HTERT RPE-1 (cell line): ENCODE results near the gene DCLRE1C.
"Not testable (repeated sequence)": the region's sequence is repeated elsewhere in the genome, so short reads cannot be mapped to it uniquely, and the experiment has no call there.

Experiments used
- in situ Hi-C: fragments of 300-500 bp; cut with MboI; formaldehyde crosslinking; loops from 4 replicates; pipeline ENCODE4 v1.14.3; 2020; ENCODE audit warnings: low sequenced_read_pairs

Gene DCLRE1C

DNA sequence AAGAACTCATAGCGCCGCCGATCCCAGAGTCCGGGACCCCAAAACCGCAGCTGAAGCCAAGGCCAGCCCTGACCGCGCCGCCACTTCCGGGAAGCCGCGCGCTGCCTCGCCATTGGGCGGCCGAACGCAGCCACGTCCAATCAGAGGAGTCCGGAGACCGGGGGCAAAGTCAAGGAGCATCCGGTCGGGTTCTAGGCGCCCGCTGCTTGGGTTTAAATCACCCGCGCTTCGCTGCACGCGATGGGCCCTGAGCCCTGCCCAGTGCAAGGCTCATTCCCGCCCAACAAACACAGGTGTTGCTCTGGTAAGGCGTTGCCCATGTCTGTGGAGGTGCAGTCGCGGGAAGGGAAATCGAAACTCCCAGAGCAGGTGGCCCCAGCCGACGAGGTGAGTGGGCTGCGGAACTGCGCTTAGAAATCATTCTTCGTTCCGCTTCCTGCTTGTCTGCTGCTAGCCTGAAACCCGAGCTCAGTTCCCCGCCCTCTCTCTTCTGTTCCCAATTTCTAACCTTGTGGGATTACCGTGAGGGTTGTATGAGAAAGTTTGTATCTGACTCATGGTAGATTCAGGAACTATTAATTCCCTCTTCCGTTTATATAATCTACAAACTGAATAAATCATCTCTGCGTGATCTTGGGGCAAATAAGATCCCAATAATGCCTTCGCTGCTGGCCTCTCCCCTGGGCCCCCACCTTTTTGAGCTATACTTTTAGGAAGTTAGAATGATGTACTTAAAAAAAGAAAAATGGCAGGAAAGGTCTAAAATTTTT, at the start of gene DCLRE1C:
Gene DCLRE1C, minus strand, starts transcription at position 96 of the 770 bp plus-strand sequence. Its CDS starts 86 bp downstream, at position 10.
- in situ Hi-C loops: no loop called here

DNA sequence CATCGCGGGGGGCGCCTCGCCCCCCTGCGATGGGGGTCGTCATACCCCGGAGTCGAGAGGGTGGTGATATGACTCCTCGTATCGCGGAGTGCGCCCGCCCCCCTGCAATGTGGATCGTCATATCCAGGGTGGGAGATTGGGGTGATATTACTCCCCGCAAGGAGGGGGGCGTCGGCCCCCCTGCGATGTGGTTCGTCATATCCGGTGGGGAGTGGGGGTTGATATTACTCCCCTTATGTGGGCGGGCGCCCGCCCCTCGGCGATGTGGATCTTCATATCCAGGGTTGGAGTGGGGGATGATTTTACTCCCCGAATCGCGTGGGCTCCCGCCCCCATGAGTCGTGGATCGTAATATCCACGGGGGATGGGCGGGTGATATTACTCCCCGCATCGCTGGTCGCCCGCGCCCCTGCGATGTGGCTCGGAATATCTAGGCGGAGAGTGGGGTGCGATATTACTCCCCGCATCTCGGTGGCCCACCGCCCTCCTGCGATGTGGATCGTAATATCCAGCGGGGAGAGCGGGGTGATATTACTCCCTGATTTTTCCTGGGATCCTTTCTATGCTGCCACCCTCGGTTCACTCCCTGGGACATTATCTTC, 42.2 kb upstream of the DCLRE1C start:
- in situ Hi-C loops: no loop called here

DNA sequence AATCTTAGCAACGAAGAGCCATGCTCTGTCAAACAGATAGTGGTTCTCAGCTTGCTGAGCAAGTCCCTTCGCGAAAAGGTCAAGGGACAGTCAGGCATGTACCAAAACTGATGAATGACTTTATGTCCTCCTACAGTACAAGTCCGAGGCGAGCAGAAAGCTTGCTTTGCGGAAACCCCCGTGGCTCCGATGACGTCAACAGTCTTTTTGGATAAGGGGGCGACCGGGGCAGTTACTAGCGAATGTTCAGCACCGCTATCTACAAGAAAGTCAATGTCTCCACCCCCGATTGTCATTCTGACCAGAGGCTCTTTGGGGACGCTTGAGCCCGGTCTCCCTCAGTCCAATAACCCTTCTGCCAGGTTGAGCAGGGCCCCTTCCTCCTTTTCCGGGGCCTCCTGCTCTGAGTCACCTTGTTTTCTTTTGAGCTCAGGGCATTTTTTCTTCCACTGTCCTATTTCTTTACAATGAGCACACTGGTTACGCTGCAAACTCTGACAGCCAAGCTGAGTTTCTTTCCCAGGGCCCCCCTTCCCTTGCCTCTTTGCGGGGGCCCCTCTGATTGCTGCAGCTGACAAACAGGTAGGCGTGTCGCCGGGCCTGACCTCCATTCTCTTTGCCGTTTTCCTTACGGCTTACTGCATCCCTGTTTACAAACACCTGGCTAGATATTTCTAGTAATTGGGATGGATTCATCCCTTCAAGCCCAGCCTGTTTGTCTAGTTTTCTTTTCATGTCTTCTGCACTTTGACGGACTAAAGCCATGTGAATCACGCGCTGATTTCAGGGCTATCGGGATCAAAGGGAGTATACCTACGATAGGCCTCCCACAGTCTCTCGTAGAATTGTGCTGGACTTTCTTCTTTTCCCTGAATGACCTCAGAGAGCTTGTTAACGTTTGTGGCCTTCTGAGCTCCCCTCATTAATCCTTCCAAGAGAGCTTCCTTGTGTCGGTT, 39.9 kb upstream of the DCLRE1C start:
- in situ Hi-C loops: not testable (repeated sequence)

GRCh38 chr10:14992336-14992735, 38.4 kb upstream of the DCLRE1C start:
- in situ Hi-C loops: not testable (repeated sequence)

DNA sequence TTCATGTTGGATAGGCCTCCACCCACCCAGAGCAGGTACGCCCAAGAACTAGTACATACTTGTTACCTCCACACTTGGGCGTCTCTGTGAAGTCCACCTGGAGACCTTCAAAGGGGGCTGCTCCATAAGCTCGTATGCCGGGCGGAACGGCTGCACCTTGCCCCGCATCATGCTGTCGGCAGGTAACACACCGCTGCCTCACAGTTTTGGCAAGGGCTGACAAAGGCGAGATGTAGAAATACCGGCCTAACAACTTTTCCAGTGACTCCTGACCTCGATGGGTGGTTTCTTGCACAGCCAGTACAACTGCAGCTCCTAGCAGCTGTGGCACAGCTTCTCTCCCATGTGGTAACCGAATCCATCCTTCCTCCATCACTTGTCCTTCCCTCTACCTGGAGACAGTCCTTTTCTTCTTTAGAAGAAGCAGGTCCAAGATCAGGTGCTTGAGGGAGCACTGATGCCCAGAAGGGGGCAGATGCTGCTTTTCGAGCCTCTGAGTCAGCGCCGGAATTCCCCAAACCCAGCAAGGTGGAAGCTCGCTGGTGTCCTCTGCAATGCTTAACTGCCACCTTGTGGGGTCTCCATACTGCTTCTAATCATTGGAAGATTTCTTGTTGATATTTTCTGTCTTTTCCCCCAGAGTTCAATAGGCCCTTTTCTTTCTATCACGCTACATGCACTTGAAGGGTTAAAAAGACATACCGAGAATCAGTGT, 37.3 kb upstream of the DCLRE1C start:
- in situ Hi-C loops: not testable (repeated sequence)

DNA sequence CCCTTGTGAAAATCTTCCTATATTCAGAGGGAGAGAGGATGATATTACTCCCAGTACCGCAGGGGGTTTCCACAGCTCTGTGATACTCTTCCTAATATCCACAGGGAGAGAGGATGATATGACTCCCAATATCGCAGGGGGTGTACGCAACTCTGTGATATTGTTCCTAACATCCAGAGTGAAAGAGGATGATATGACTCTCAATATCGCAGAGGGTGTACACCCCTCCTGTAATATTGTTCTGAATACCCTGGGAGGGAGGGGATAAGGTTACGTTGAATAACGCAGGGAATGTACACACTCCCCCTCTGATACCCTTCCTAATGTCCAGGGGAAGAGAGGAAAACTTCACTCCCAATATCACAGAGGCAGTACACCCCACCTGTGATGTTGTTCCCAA, 35.7 kb upstream of the DCLRE1C start:
- in situ Hi-C loops: not testable (repeated sequence)

DNA sequence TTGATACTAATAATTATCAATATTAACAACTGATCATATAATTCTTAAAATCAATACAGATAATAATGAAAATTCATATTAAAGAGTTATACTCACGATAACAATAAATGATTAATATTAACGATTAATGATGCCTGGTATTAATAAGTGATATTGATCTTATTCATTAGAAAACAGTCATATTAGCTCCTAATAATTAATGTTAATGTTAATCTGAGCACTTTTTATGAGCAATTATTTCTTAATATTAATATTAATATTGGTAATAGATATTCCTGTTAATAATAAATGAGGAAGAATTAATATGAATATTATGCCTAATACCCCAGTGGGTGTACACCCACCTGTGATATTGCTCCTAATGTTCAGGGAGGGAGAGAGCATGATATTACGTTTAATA, 28.8 kb upstream of the DCLRE1C start:
- in situ Hi-C loops: no loop called here

- in situ Hi-C loops: no loop called here
Measured at GRCh38 chr10:14975672-14976273, 21.9 kb upstream of the DCLRE1C start.

DNA sequence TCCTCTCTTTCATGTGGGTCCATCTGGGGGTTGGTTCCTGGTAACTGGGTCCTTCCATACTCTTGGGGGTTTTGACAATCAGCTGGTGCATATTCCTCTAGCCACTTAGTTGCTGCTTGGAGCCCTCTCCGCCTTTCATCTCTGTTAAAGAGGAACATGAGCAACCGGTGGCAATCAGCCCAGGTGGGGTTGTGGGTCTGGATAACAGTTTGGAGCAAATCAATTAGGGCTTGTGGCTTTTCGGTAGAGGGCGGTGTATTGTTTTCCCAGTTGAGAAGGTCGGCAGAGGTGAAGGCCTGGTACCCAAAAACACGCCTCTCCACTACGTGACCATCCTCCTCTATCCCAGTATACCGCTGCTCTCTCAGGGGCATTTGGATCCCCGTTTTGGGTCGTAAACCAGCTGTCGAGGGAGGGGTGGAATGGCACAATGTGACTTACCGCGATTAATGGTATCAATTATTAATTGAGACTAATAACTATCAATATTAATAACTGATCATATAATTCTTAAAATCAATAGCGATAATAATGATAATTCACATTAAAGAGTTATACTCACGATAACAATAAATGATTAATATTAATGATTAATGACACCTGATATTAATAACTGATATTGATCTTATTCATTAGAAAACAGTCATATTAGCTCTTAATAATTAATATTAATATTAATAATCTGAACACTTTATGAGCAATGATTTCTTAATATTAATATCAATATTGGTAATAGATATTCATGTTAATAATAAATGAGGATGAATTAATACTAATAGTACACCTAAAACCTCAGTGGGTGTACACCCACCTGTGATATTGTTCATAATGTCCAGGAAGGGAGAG, 20.5 kb upstream of the DCLRE1C start:
- in situ Hi-C loops: not testable (repeated sequence)

DNA sequence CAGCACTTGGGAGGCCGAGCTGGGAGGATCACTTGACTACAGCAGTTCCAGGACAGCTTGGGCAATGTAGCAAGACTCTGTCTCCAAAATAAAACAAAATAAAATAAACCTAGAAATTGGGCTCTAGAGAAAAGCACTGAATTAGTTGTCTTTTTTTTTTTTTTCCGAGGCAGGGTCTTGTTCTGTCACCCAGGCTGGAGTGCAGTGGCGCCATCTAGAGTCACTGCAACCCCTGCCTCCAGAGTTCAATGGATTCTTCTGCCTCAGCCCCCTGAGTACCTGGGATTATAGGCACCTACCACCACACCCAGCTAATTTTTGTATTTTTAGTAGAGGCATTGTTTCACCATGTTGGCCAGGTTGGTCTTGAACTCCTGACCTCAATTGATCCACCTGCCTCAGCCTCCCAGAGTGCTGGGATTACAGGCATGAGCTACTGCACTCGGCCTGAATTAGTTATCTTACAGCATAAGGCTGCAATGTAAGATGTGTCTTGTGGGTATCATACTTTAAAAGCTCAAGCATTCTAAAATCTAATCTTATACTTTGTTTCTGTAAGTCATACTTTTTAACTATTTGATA, 18.1 kb upstream of the DCLRE1C start:
- in situ Hi-C loops: no loop called here

DNA sequence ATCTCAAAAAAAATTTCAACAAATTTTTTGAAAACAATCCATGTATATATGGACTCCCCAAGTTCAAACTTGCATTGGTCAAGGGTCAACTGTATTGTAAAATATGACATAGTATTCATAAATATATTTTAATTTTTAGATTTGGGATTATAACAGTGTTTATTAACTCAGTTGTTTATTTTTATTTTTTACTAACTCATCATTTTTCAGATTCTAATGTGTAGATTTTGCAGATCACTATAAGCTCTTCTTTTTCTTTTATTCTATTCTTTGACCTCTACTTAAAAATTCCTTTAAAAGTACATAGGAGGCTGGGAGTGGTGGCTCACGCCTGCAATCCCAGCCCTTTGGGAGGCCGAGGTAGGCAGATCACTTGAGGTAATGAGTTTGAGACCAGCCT, 14.0 kb upstream of the DCLRE1C start:
- in situ Hi-C loops: no loop called here

DNA sequence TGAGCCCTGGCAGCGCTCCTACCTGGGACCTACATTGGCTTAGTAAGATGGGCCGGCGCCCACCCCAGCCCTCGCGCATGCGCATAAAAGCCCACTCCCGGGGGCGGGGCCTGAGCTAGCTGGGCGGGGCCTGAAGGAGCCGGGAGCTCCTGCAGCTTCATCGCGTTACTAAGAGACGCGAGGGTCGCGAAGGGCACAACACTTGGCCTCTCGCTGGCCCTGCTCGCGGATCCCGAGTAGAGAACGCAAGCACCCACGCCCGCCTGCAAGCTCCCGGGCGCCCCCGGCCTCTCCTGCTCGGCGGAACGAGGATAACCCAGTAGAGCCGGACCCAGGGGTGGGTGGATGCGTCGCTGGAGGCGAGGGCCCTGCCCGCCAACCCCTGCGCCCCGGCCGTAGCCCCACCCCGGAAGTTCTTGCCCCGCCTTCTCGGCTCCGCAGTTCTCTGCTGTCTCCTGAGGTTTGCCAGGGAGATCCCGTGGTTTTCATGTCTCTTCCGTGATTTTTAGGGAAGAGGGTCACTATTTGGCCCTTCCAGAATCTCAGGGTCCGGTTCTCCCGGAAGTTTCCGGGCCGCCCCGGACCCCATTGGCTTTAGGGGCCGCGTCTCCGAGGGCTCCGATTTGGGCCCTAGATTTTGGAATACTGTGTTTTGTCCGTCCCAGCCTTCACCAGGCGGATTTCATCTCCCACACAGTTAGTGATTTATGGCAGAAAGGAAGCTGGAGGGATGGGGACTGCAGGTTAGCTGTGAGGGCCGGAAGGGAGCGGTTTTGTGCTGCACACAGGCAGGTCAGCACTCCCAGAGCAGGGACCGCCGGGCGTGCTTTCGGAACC, 5.5 kb upstream of the DCLRE1C start, which contains the start of gene MEIG1:
Gene MEIG1, plus strand, starts transcription at position 168 of the 837 bp plus-strand sequence. CDS start 7,081 bp downstream, outside the sequence.
- in situ Hi-C loops: no loop called here

GRCh38 chr10:14958872-14959220, 5.0 kb upstream of the DCLRE1C start:
- in situ Hi-C loops: no loop called here

DNA sequence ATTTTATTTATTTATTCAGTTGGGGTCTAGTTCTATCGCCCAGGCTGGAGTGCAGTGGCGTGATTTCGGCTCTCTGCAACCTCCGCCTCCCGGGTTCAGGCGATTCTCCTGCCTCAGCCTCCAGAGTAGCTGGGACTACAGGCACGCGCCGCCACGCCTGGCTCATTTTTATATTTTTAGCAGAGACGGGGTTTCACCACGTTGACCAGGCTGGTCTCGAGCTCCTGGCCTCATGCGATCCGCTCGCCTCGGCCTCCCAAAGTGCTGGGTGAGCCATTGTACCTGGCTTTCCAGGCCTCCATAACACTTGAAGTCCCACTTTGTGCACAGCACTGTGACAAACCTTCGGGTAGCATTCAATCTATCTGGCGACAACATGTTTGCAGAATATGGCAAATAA, 1.0 kb upstream of the DCLRE1C start:
- in situ Hi-C loops: no loop called here

- in situ Hi-C loops: no loop called here
Measured at GRCh38 chr10:14953424-14954000, 384 bp downstream of the DCLRE1C start.

- in situ Hi-C loops: no loop called here
Measured at GRCh38 chr10:14952851-14953423, 959 bp downstream of the DCLRE1C start.

DNA sequence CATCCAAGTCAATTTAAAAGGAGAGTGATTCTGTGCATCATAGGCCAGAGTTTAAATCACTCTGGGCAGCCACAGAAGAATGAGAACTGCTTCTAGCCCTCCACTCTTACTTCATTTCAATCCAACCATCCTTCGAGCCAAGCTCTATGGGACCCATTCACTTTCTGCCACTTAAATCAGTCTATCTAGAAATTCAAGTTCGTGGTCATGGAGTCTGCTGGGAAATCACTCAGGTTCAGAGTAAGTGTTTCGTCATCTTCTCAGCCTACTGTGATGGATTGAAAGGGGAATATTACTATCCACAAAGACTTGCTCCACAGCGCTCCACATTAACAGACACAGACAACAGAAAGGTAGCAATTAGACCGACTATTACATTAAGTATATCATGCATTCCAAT, 4.6 kb downstream of the DCLRE1C start:
- in situ Hi-C loops: no loop called here
